GM08714 (cell line): Measurements from ENCODE around the gene CMTM6.
"Not testable (repeated sequence)": the region's sequence is repeated elsewhere in the genome, so short reads cannot be mapped to it uniquely, and the experiment has no call there.

Experiments
- H3K4me3 ChIP-seq: fragments of 200-500 bp; sonication (Bioruptor generic); 2 replicates; pipeline ENCODE4 v1.5.1; 2014; ENCODE audit warnings: mild to moderate bottlenecking, low read length, inconsistent platforms
- ZNF274 ChIP-seq: IDR thresholded peaks from 2 replicates; pipeline ENCODE4 v1.6.1; 2012; ENCODE audit warnings: mild to moderate bottlenecking, low read depth, low read length

The CMTM6 gene

DNA sequence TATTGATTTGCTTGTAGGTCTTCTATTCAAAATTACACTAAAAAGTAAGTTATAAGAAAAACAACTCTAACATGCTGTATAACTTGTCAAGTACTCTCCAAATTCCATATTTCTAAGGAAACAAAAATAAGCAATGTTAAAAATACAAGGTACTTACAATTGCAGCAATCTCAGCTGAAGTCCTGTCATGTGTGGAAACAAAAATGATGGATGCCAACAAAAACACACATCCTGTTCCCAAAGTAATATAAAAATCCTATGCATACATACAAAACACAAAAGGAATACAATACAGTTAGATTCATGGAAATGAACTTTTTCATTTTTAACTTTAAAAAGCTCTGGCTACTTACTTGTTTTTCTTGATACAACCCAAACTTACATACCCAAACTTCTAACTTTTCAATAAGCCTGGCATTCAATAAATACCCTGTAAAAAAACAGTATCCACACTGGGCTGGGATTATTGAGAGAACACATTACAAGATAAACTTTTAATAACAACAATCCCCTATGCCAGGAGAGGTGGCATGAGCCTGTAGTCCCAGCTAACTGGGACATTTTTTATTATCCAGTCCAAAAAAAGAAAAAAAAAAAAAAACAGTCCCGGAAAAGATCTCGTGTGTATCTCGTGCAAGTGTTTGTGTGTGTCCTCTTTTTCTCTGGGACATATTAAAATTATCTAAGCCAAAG lies 14.7 kb downstream of the CMTM6 start:
- no peak overlapping the region for H3K4me3 ChIP-seq
- TF ChIP-seq ZNF274 = no peak

DNA sequence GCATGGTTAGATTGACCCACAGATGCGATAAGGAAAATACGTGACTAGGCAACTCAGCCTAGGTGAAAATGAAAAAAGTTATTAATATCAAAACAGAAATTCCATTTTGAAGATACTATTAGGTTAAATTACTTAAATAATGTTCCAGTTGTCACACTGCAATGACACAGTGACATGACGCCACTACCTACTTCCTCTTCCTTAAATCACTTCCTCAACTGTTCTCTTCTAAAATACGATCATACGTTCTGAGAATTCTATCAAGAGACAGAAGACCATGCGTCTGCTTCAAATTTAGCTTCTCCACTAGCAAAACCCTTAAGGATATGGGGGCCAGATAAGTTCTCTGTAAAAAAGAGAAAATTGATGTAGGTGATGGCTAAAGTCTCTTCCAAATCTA lies 18.2 kb downstream of the CMTM6 start:
- no peak for TF ChIP-seq ZNF274

DNA sequence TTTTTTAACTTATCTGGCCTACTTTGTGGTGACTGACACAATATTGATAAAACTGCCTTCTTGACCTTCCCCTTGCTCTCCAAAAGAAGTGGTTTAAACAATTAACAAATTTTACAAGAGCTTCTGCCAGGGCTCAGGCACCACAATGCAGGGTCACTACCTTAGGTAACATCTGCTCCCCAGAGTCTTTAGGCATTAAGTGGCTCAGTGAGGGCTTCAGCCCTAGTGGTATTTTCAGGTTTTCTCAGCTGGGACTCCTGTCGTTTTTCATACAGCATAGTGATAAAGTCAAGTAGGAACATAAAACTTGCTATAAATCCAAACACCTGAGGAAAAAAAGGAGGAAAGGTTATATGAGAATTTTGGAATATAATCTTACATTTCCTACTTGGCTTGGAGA lies 18.9 kb downstream of the CMTM6 start:
- no peak overlapping the region for H3K4me3 ChIP-seq
- no peak for TF ChIP-seq ZNF274

More for the DNA sequence above, 18.2 kb downstream of the CMTM6 start:
- no peak overlapping the region for H3K4me3 ChIP-seq

DNA sequence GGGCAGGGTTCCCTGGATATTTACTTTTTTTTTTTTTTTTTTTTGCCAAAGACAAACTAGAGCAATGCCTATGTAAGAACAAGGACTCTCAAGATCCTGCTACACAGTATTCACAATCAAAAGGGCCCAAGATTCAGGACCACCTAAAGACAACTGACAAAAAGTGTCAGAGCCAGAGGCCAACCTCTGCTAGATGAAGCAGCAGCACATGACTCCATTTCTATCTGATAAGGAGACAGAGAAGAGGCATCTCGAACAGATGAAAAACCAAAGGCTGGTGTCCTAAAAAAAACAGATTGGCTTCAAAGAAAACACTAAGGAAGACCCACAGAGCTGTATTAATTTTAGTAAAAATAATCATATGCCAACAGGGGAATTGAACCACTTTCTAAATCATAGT lies 20.0 kb downstream of the CMTM6 start:
- TF ChIP-seq ZNF274 = no peak

DNA sequence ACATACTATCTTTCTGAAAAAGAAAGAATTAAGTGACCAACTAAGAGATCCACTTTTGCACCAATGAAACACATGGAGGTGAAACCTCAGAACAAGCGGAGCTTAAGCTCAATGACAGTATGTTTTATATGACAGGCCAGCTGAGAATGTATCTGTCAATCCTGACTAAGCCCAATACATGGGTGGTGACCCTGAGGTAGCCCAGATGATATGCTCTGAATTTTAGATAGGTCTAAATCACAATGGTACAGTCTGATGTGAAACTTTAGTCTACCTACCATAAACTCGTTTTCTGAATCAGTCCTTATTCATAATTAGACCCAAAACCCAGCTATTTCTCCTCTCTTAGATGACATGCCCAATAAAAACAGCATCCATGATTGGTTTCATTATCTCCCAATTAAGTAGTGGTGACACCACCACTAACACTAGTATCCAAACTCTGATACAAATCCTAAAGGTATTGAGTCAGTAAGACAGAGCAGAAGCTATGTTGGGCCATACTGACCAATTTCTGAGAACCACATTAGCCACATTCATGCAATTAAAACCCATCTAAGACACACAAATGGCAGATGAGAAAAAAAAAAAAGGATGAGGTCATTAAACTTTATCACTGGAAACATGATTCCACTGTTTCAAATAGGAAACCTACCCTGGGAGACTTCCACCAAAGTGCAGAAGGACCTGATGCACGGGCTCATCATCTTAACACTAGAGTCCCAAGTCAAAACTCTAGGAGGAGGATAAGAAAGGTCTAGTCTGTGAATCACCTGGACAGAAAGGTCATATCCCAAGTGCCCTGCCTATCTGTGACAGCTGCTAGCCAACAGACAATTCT lies 20.6 kb downstream of the CMTM6 start:
- no peak for TF ChIP-seq ZNF274
- no peak overlapping the region for H3K4me3 ChIP-seq

More for the DNA sequence above, 20.0 kb downstream of the CMTM6 start:
- H3K4me3 ChIP-seq = no peak overlapping the region

DNA sequence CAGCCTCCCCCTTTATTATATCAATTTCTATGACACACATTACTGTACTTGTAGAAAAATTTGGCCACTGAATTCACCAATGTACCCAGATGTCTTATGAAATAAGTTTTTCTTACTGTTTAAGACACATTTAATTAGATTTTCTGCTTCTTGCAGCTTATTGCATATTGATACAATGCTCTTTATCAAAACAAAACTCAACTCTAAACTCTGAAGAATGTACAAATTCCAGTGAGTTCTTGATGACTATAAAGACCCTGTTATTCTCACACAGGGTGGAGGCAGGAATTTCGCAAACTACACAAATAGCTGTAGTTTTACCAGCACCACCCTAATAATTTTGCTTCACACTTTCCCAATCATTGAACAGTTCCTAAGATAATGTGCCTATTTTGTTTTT lies 22.0 kb downstream of the CMTM6 start:
- no peak for TF ChIP-seq ZNF274
- H3K4me3 ChIP-seq = no peak overlapping the region

DNA sequence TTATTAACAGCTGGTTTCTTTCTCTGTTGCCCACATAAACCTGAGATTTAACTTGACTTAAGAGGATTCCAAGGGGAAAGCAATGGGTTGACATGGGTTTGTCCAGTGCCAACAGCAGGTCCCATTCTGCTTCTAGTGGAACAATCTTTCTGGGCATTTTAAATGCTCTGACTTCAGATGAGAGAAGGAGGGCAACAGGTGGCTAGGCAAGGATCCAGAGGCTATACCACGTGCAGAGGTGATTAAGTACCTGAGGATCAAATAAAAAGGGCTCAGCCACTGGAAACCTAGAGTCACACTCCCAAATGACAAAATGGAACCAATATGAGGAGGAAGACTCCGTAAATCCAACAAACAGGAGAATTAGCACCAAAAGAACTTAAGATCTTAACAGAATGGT lies 28.5 kb downstream of the CMTM6 start:
- no peak for TF ChIP-seq ZNF274
- no peak overlapping the region for H3K4me3 ChIP-seq

DNA sequence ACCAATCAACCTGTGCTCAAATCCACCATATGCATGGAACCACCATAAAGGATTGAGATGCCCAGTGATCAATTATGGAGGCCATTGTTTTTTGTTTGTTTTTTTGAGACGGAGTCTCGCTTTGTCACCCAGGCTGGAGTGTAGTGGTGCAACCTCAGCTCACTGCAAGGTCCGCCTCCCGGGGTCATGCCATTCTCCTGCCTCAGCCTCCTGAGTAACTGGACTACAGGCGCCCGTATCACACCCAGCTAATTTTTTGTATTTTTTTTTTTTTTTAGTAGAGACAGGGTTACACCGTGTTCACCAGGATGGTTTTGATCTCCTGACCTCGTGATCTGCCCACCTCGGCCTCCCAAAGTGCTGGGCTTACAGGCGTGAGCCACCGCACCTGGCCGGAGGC lies 30.5 kb downstream of the CMTM6 start:
- not testable (repeated sequence) for H3K4me3 ChIP-seq

DNA sequence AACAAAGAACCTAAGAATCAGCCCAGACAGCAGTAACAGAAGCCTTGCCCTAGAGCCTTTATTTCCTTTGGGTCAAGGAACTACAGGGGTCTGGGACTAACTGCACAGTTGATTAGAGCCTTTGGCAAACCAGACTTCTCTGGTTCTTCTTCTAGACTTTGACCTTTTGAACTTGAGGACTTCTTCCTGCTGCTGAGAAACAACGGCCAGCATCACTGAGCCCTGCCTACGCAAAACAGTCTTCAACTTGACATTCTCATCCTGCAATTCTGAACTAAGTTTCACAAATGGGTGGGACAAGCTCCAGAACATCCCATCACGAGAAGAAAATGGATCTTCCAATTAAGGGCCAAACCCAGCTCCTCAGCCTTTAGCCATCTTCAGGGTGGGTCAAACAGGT lies 31.4 kb downstream of the CMTM6 start:
- TF ChIP-seq ZNF274 = no peak
- H3K4me3 ChIP-seq = no peak overlapping the region

DNA sequence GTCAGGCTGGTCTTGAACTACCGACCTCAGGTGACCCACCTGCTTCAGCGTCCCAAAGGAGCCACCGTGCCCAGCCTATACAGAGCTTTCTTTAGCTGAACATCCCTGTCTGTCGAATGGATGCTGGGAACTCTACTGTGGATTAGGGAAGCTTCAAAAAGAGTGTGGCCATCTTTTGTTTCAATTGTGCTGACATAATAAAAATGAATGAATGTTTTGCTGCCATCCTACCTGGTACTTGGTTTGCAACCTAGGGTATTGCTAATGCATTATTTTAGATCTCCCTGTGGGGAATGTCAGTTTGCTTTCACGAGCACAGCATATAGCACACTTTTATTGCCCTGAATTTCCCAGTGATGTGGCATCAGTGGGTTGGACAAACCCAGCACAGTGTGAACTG lies 32.3 kb downstream of the CMTM6 start:
- H3K4me3 ChIP-seq = no peak overlapping the region
- no peak for TF ChIP-seq ZNF274

DNA sequence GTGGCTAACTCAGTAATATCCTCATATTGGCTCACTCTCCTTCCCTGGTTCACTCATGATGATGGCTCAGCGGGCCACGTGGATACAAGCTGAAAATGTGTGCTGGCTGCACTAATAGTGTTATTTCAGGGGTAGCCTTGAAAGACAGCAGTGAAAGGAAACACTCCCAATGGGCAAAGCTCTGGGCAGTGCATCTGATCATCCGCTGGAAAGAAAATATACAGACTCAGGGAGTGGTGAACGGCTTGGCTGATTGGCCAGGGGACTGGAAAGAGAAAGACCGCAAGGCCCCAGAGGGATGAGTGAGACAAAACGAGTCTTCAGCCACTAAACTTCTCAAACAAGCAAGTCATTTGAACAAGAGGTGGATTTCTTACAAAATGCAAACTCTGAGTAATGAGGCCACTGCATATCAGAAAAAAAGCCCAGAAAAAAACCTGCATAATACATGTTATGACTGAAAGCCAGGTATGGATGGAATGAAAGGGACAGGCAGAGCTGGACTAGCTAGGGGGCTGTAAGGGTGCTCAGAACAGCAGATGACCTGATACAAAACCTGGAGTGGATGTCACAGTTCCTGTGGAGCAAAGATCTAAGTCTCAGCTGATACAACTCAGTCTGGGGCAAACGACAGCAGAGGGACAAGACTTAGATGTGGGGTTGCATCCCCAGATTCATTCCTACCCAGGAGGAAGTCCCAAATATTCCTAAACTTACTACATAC lies 33.3 kb downstream of the CMTM6 start:
- TF ChIP-seq ZNF274 = no peak
- H3K4me3 ChIP-seq = no peak overlapping the region

DNA sequence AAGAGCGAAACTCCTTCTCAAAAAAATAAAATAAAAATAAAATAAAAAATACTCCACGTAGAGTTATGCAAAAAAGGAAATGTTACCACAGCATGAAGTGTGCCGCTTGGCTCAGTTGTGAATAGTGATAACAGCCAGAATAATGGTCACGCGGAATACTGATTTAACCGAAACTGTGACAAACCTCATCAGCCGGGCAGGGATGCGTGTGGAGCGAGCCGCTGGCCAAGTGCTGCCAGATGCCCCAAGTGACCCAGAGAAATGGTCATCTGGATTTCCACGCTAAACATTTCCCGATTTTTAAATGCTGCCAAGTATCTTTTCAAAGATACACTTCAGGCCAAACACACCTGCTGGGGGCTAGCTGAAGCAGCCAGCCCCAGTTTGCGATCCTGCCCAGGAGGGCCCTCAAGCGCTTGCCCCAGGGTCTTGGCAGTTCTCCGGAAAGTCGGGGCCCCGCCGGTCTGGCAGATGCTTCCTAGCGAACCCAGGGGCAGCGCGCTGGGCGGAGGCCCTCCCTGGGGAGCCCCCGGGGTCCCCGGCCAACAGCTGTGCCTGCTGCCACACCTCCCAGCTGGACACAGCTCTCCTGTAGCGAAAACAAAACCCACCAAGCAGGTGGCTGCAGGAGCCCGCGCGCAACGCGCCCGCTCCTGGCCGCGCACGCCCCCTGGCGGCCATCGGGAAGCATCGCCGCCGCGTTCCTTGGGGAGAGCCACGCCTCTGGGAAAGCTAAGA lies 35.1 kb downstream of the CMTM6 start:
- TF ChIP-seq ZNF274 = no peak

DNA sequence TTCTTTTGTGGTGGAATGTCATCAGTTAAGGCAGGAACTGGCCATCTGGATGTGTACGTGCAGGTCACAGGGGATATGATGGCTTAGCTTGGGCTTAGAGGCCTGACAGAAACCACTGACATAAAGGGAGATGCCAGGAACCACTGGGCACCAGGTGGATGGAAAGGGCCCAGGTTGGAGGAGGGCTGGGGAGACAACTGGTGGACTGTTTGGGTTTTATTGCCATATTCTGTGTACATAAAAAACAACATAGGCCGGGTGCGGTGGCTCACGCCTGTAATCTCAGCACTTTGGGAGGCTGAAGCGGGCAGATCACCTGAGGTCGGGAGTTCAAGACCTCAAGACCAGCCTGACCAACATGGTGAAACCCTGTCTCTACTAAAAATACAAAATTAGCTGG lies 35.8 kb downstream of the CMTM6 start:
- H3K4me3 ChIP-seq = not testable (repeated sequence)

More for the DNA sequence above, 35.1 kb downstream of the CMTM6 start:
- H3K4me3 ChIP-seq = peak overlapping the region; percentile 4; the same call in 1 of the 2 replicates

DNA sequence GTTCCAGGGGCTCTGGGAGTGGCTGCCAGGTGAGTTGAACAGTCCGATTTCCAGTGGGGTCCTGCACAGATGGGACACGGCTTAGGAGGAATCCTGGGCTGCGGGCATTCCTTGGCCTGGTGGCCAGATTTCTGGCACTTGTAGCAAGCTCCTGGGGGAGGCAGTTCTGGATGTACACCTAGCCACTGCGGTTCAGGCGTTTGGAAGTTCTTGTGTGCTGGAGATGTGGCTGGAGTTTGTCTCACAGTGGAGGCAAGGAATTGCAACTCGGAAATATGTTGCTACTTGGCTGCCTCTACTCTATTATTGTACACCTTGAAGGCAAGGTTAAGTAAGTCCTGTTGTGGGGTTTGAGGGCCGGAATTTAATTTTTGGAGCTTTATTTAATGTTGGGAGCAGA lies 37.9 kb downstream of the CMTM6 start:
- H3K4me3 ChIP-seq = not testable (repeated sequence)

DNA sequence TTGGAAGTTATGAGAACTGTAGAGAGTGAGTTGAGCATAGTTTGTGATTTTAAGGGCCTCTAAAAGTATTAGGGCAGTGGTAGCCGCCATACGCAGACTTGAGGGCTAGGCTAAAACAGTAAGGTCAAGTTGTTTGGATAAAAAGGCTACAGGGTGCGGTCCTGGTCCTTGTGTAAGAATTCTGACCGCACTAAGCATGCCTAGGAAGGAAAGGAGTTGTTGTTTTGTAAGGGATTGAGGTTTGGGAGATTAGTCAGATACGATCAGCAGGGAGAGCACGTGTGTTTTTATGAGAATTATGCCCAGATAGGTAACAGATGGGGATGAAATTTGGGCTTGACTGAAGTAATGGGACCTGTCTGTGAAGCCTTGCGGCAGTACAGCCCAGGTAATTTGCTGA lies 39.2 kb downstream of the CMTM6 start:
- not testable (repeated sequence) for H3K4me3 ChIP-seq

DNA sequence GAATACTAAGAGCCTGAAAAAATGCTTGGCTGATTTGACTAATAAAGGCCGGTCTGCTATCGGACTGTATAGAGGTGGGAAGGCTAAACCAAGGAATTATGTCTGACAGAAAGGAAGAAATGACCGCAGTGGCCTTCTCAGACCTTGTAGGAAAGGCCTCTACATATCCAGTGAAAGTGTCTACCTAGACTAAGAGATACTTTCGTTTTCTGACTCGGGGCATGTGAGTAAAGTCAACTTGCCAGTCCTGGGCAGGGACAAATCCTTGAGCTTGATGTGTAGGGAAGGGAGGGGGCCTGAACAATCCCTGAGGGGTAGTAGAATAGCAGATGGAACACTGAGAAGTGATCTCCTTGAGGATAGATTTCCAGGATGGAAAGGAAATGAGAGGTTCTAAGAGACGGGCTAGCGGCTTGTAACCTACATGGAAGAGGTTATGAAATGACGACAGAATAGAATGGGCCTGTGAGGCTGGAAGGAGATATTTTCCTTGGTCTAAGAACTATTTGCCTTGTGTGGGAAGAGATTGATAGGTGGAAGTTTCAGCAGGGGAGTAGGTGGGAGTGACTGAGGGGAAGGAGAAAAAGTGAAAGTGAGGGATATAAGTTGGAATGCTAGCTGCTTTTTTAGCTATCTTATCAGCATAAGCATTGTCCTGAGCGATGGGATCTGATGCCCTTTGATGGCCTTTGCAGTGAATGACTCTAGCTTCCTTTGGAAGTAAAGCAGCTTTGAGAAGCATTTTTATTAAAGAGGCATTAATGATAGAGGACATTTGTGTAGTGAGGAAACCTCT lies 40.3 kb downstream of the CMTM6 start:
- not testable (repeated sequence) for H3K4me3 ChIP-seq

DNA sequence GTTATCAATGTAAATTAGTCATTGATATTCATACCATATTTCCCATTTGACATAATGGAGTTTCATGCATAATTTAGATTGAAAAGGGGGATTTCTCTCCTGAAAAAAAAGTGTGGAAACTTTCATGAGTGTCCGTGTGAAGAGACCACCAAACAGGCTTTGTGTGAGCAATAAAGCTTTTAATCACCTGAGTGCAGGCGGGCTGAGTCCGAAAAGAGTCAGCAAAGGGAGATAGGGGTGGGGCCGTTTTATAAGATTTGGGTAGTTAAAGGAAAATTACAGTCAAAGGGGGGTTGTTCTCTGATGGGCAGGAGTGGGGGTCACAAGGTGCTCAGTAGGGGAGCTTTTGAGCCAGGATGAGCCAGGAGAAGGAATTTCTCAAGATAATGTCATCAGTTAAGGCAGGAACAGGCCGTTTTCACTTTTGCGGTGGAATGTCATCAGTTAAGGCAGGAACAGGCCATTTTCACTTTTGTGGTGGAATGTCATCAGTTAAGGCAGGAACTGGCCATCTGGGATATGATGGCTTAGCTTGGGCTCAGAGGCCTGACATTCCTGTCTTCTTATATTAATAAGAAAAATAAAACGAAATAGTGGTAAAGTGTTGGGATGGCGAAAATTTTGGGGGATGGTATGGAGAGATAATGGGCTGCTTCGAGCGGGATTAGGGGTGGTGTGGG lies 41.7 kb downstream of the CMTM6 start:
- not testable (repeated sequence) for H3K4me3 ChIP-seq
